IMR-90 (cell line): ENCODE data around the gene ETS1. TPM values are rescaled to one million over a fixed set of nuclear protein-coding genes. Genes with fewer than 3 reads are reported as not detected.

Experiments
- ATAC-seq: fragments of 200-7000 bp; cut with Tn5 transposase; 2 replicates; pipeline ENCODE4 v1.9.1; 2020; ENCODE audit warnings: low read depth, mild to moderate bottlenecking, moderate library complexity
- BruUV-seq: library from RNA; stranded (reverse); fragments of 400-500 nt; replicated peaks from 2 replicates; lab custom pipeline; 2021; lab: Mats Ljungman, UMichigan
- CTCF ChIA-PET: fragments of 300-600 bp; formaldehyde crosslinking; extraction: SDS; loops from one replicate; lab custom pipeline; 2021; ENCODE audit warnings: antibody characterized with exemption; lab: Yijun Ruan, JAX
- POLR2A ChIA-PET: fragments of 300-600 bp; sonication (Branson Sonifier 250); formaldehyde crosslinking; loops from one replicate; lab custom pipeline; 2022; ENCODE audit warnings: antibody characterized with exemption; ENCODE audit not compliant: unreplicated experiment; lab: Charles Lee
- DNase-seq: peaks from one replicate; pipeline ENCODE4 v3.0.0; 2013
- H2AFZ ChIP-seq: replicated peaks from 2 replicates; pipeline ENCODE3; 2013; ENCODE audit warnings: low read length, mild to moderate bottlenecking; ENCODE audit not compliant: poor library complexity
- H2AK5ac ChIP-seq: 2 replicates; pipeline ENCODE4 v1.6.1; 2013; ENCODE audit warnings: low read depth, low read length, inconsistent platforms
- H2AK9ac ChIP-seq: replicated peaks from 2 replicates; pipeline ENCODE3; 2013; ENCODE audit warnings: mild to moderate bottlenecking, low read depth, low read length, moderate library complexity; ENCODE audit not compliant: poor library complexity
- H2BK120ac ChIP-seq: 2 replicates; pipeline ENCODE4 v1.6.1; 2013; ENCODE audit warnings: low read depth, low read length, inconsistent platforms
- H2BK15ac ChIP-seq: 3 replicates; pipeline ENCODE4 v1.6.1; 2013; ENCODE audit warnings: low read depth, low read length, inconsistent platforms
- H2BK20ac ChIP-seq: 2 replicates; pipeline ENCODE4 v1.6.1; 2013; ENCODE audit warnings: low read depth, mild to moderate bottlenecking, inconsistent platforms, low read length, moderate library complexity
- H2BK5ac ChIP-seq: 2 replicates; pipeline ENCODE4 v1.6.1; 2013; ENCODE audit warnings: mild to moderate bottlenecking, low read depth, low read length, inconsistent platforms; ENCODE audit not compliant: poor library complexity, severe bottlenecking
- H3K14ac ChIP-seq: replicated peaks from 2 replicates; pipeline ENCODE4 v1.6.1; 2013; ENCODE audit warnings: low read depth, low read length, inconsistent platforms
- H3K18ac ChIP-seq: 2 replicates; pipeline ENCODE4 v1.6.1; 2013; ENCODE audit warnings: low read depth, low read length, control low read depth
- H3K23ac ChIP-seq: 2 replicates; pipeline ENCODE4 v1.6.1; 2013; ENCODE audit warnings: low read depth, low read length, inconsistent platforms
- H3K27ac ChIP-seq: 2 replicates; pipeline ENCODE4 v1.5.1; 2013; ENCODE audit warnings: mild to moderate bottlenecking, control low read depth, low read length; ENCODE audit not compliant: insufficient read depth
- H3K27me3 ChIP-seq: 2 replicates; pipeline ENCODE4 v1.6.1; 2013; ENCODE audit warnings: low read length; ENCODE audit not compliant: control insufficient read depth, insufficient read depth
- H3K36me3 ChIP-seq: 2 replicates; pipeline ENCODE4 v1.6.1; 2013; ENCODE audit warnings: low read length, mixed read lengths; ENCODE audit not compliant: control insufficient read depth, insufficient read depth
- H3K4ac ChIP-seq: 2 replicates; pipeline ENCODE4 v1.6.1; 2013; ENCODE audit warnings: low read depth, low read length, inconsistent platforms
- H3K4me1 ChIP-seq: 2 replicates; pipeline ENCODE4 v1.6.1; 2013; ENCODE audit warnings: low read length, mixed read lengths; ENCODE audit not compliant: control insufficient read depth, insufficient read depth
- H3K4me2 ChIP-seq: 2 replicates; pipeline ENCODE4 v1.6.1; 2013; ENCODE audit warnings: low read depth, mild to moderate bottlenecking, control low read depth, low read length, moderate library complexity
- H3K4me3 ChIP-seq: 2 replicates; pipeline ENCODE4 v1.5.1; 2013; ENCODE audit warnings: low read depth, mild to moderate bottlenecking, control low read depth, low read length, moderate library complexity; ENCODE audit not compliant: insufficient read depth
- H3K56ac ChIP-seq: 2 replicates; pipeline ENCODE4 v1.6.1; 2013; ENCODE audit warnings: low read length, inconsistent platforms; ENCODE audit not compliant: insufficient read depth; ENCODE audit errors: extremely low read depth
- H3K79me1 ChIP-seq, 2 experiments: 2 replicates each; pipeline ENCODE4 v1.6.1; 2013; ENCODE audit warnings: low read length in 2 of 2, inconsistent platforms in 1 of 2, low read depth in 1 of 2
- H3K9ac ChIP-seq: 2 replicates; pipeline ENCODE4 v1.6.1; 2013; ENCODE audit warnings: low read depth, low read length, control low read depth
- H3K9me1 ChIP-seq: 2 replicates; pipeline ENCODE4 v1.6.1; 2013; ENCODE audit warnings: low read length, inconsistent platforms; ENCODE audit not compliant: insufficient read depth
- H3K9me3 ChIP-seq: 2 replicates; pipeline ENCODE4 v1.6.1; 2013; ENCODE audit warnings: low read length; ENCODE audit not compliant: control insufficient read depth, insufficient read depth
- H4K20me1 ChIP-seq: 2 replicates; pipeline ENCODE4 v1.6.1; 2013; ENCODE audit warnings: low read length, inconsistent platforms; ENCODE audit not compliant: insufficient read depth
- H4K5ac ChIP-seq: 2 replicates; pipeline ENCODE4 v1.6.1; 2013; ENCODE audit warnings: mild to moderate bottlenecking, low read depth, low read length, control low read depth
- H4K8ac ChIP-seq, 2 experiments: 2 replicates each; pipeline ENCODE4 v1.6.1; 2013; ENCODE audit warnings: low read depth in 2 of 2, low read length in 2 of 2, control low read depth in 1 of 2, inconsistent platforms in 1 of 2
- H4K91ac ChIP-seq: 2 replicates; pipeline ENCODE4 v1.6.1; 2013; ENCODE audit warnings: low read depth, low read length, inconsistent platforms; ENCODE audit not compliant: insufficient read depth
- BHLHE40 ChIP-seq: fragments of 150-350 bp; IDR thresholded peaks from 2 replicates; pipeline ENCODE4 v1.6.1; 2016; ENCODE audit warnings: mild to moderate bottlenecking, low read depth, low read length
- CEBPB ChIP-seq: IDR thresholded peaks from 2 replicates; pipeline ENCODE4 v1.6.1; 2012; ENCODE audit warnings: low read depth, low read length, improper control_type of control experiment
- CHD1 ChIP-seq: IDR thresholded peaks from 2 replicates; pipeline ENCODE4 v1.6.1; 2012; ENCODE audit warnings: low read depth, low read length, improper control_type of control experiment
- CTCF ChIP-seq: conservative IDR thresholded peaks from 2 replicates; pipeline ENCODE4 v1.5.1; 2012; ENCODE audit warnings: mild to moderate bottlenecking, low read depth, low read length, improper control_type of control experiment
- ELK1 ChIP-seq: fragments of 150-350 bp; IDR thresholded peaks from 2 replicates; pipeline ENCODE4 v1.6.1; 2016; ENCODE audit warnings: low read depth, mild to moderate bottlenecking, low read length, moderate library complexity, borderline replicate concordance
- FOS ChIP-seq: fragments of 150-350 bp; IDR thresholded peaks from 2 replicates; pipeline ENCODE4 v1.6.1; 2016; ENCODE audit warnings: low read depth, low read length
- MAFK ChIP-seq: IDR thresholded peaks from 2 replicates; pipeline ENCODE4 v1.6.1; 2012; ENCODE audit warnings: low read depth, low read length, improper control_type of control experiment
- MAZ ChIP-seq: IDR thresholded peaks from 2 replicates; pipeline ENCODE4 v1.6.1; 2012; ENCODE audit warnings: low read depth, mild to moderate bottlenecking, low read length, improper control_type of control experiment, moderate library complexity, borderline replicate concordance
- MXI1 ChIP-seq: IDR thresholded peaks from 2 replicates; pipeline ENCODE4 v1.6.1; 2012; ENCODE audit warnings: low read depth, mild to moderate bottlenecking, low read length, moderate library complexity, borderline replicate concordance
- NFE2L2 ChIP-seq: fragments of 150-350 bp; IDR thresholded peaks from 2 replicates; pipeline ENCODE4 v1.6.1; 2016; ENCODE audit warnings: low read depth, mild to moderate bottlenecking, low read length
- POLR2A ChIP-seq: IDR thresholded peaks from 2 replicates; pipeline ENCODE4 v1.6.1; 2012; ENCODE audit warnings: mild to moderate bottlenecking, low read depth, low read length
- RAD21 ChIP-seq: IDR thresholded peaks from 2 replicates; pipeline ENCODE4 v1.6.1; 2012; ENCODE audit warnings: low read length, improper control_type of control experiment
- RCOR1 ChIP-seq: IDR thresholded peaks from 2 replicates; pipeline ENCODE4 v1.6.1; 2012; ENCODE audit warnings: mild to moderate bottlenecking, low read length, improper control_type of control experiment; ENCODE audit not compliant: insufficient replicate concordance
- RFX5 ChIP-seq: IDR thresholded peaks from 2 replicates; pipeline ENCODE4 v1.8.0; 2012; ENCODE audit warnings: low read depth, mild to moderate bottlenecking, low read length, moderate library complexity
- SMC3 ChIP-seq: fragments of 150-350 bp; IDR thresholded peaks from 2 replicates; pipeline ENCODE4 v1.6.1; 2016; ENCODE audit warnings: low read depth, mild to moderate bottlenecking, antibody characterized with exemption, low read length, moderate library complexity
- USF2 ChIP-seq: fragments of 150-350 bp; IDR thresholded peaks from 2 replicates; pipeline ENCODE4 v1.6.1; 2017; ENCODE audit warnings: mild to moderate bottlenecking, antibody characterized with exemption, low read length, low read depth
- dilution Hi-C: fragments of 300-500 bp; cut with HindIII; formaldehyde crosslinking; loops from one replicate; pipeline ENCODE4 v1.14.3; 2018; ENCODE audit warnings: low sequenced_read_pairs; ENCODE audit not compliant: unreplicated experiment
- in situ Hi-C: fragments of 300-500 bp; cut with MboI; formaldehyde crosslinking; loops from 3 replicates; pipeline ENCODE4 v1.14.3; 2019; ENCODE audit warnings: low sequenced_read_pairs, inconsistent platforms, mixed read lengths
- intact Hi-C: fragments of 100-400 bp; cut with micrococcal nuclease; formaldehyde crosslinking; loops from 2 replicates; pipeline ENCODE4 v1.10.0; 2022
- polyA plus RNA-seq, 3 experiments: library from polyadenylated mRNA; depleted of rRNA; stranded (reverse); fragments of >200 nt; gene quantifications; 2 replicates each; pipeline ENCODE4 v1.2.3, GENCODE V29; 2012; ENCODE audit warnings: low replicate concordance in 1 of 3
- total RNA-seq: library from RNA; depleted of rRNA; stranded (reverse); fragments of >200 nt; gene quantifications from 2 replicates; pipeline ENCODE4 v1.2.3, GENCODE V29; 2012

Gene ETS1
- total and polyA plus RNA-seq, 2 of the 4 experiments (the other 2 are of a cell fraction): 41.2 to 56.3 TPM

GRCh38 chr11:128478305-128478704, 109.1 kb downstream of the ETS1 start:
- no TSS peak for BruUV-seq
- H4K8ac ChIP-seq: no peak overlapping the region; a peak in 1 of 4 replicates
- no peak overlapping the region for H3K23ac ChIP-seq
- DNase-seq (no peak), ATAC-seq (no peak)
- H3K18ac ChIP-seq: peak overlapping the region; percentile 47; the same call in 1 of the 2 replicates
- peaks cover 58% of the 10 kb centered on the region for H4K20me1 ChIP-seq
- H3K9ac ChIP-seq: no peak overlapping the region
- H3K4me2 ChIP-seq: no peak overlapping the region
- H2AFZ ChIP-seq: no peak overlapping the region
- H3K4ac ChIP-seq: no peak overlapping the region
- H3K14ac ChIP-seq: no peak overlapping the region
- peaks cover 36% of the 10 kb centered on the region for H3K9me1 ChIP-seq
- no peak overlapping the region for H2AK5ac ChIP-seq
- in situ Hi-C loops (no loop called here), dilution Hi-C loops (no loop called here), intact Hi-C loops (no loop called here)
- no peak overlapping the region for H2BK5ac ChIP-seq
- H2AK9ac ChIP-seq: no peak overlapping the region
- H3K9me3 ChIP-seq: no peaks in the 10 kb centered on the region
- H3K27me3 ChIP-seq: no peaks in the 10 kb centered on the region
- peak overlapping the region; percentile 40; the same call in 1 of the 2 replicates for H4K5ac ChIP-seq
- ChIA-PET POLR2A (no interaction called here), CTCF (no interaction called here)
- peaks cover 34% of the 10 kb centered on the region for H3K36me3 ChIP-seq
- H3K4me1 ChIP-seq: peaks cover 35% of the 10 kb centered on the region
- TF ChIP-seq FOS: no peak
- no peak for TF ChIP-seq CHD1
- TF ChIP-seq RFX5: no peak
- TF ChIP-seq MXI1: no peak
- TF ChIP-seq MAZ: no peak
- TF ChIP-seq POLR2A: no peak
- no peak for TF ChIP-seq BHLHE40
- TF ChIP-seq USF2: no peak
- no peak for TF ChIP-seq CTCF
- no peak for TF ChIP-seq ELK1
- TF ChIP-seq RAD21: no peak
- TF ChIP-seq RCOR1: no peak
- TF ChIP-seq SMC3: no peak
- TF ChIP-seq NFE2L2: no peak
- TF ChIP-seq MAFK: no peak
- TF ChIP-seq CEBPB: no peak
- H2BK120ac ChIP-seq: no peak overlapping the region
- H3K79me1 ChIP-seq: peaks cover 56 to 91% of the 10 kb centered on the region in 2 experiments
- H3K4me3 ChIP-seq: no peak overlapping the region
- H2BK20ac ChIP-seq: no peak overlapping the region
- H3K27ac ChIP-seq: no peak overlapping the region
- no peak overlapping the region for H3K56ac ChIP-seq
- H4K91ac ChIP-seq: no peak overlapping the region
- no peak overlapping the region for H2BK15ac ChIP-seq
